AG10803 (cell line): ENCODE measurements around the gene PGF.

Source experiments
- DNase-seq: peaks from one replicate; pipeline ENCODE4 v3.0.0; 2010; ENCODE audit warnings: low read depth
- H3K4me3 ChIP-seq: 2 replicates; pipeline ENCODE4 v1.5.1; 2011; ENCODE audit warnings: mild to moderate bottlenecking, low read length, control low read depth
- CTCF ChIP-seq: conservative IDR thresholded peaks from 2 replicates; pipeline ENCODE4 v1.5.1; 2011; ENCODE audit warnings: mild to moderate bottlenecking, low read length, control low read depth, inconsistent platforms

PGF gene

GRCh38 chr14:74907744-74908143 is 47.7 kb downstream of the PGF start:
- no peak overlapping the region for H3K4me3 ChIP-seq
- no peak for TF ChIP-seq CTCF
- DNase-seq: no peak

GRCh38 chr14:74906925-74907521 is 48.4 kb downstream of the PGF start:
- no peak overlapping the region for H3K4me3 ChIP-seq
- no peak for DNase-seq
- peak; percentile 30 for TF ChIP-seq CTCF

GRCh38 chr14:74905595-74906142 is 49.7 kb downstream of the PGF start:
- H3K4me3 ChIP-seq: no peak overlapping the region
- TF ChIP-seq CTCF: peak; percentile 96
- peak; percentile 51 for DNase-seq

- TF ChIP-seq CTCF: no peak
- no peak overlapping the region for H3K4me3 ChIP-seq
- no peak for DNase-seq
These were observed 50.5 kb downstream of the PGF start for GRCh38 chr14:74904635-74905503.

- DNase-seq: no peak
- no peak overlapping the region for H3K4me3 ChIP-seq
- TF ChIP-seq CTCF: no peak
These were observed 52.3 kb downstream of the PGF start for GRCh38 chr14:74902941-74903705.

- no peak for TF ChIP-seq CTCF
- DNase-seq: no peak
- H3K4me3 ChIP-seq: no peak overlapping the region
These were observed 56.7 kb downstream of the PGF start for GRCh38 chr14:74898694-74899093.
